ENCODE data around the gene SAMD13. TPM values are rescaled to one million over a fixed set of nuclear protein-coding genes. Genes with fewer than 3 reads are reported as not detected.

SAMD13 gene
- total RNA-seq, 1 experiment from 2014 or later, result 0.61 TPM

- no peak overlapping the region for H3K27ac ChIP-seq (ENCODE audit: insufficient read length, low read depth, low read length)
- H3K27me3 ChIP-seq (ENCODE audit: insufficient read depth, low read length), result no peaks in the 10 kb centered on the region
- Mint-ChIP-seq H3K9me3 (no peaks in the 10 kb centered on the region), H3K27ac (no peak overlapping the region), H3K4me3 (no peak overlapping the region), H3K27me3 (ENCODE audit: low read depth) (peaks cover 7% of the 10 kb centered on the region), H3K4me1 (no peaks in the 10 kb centered on the region), H3K36me3 (ENCODE audit: insufficient read depth in 1 of 3, low read depth in 3 of 3) (no peaks in the 10 kb centered on the region)
- H3K4me2 ChIP-seq (ENCODE audit: insufficient read depth, insufficient read length, low read length), result no peak overlapping the region
- H4K91ac ChIP-seq (ENCODE audit: insufficient read length, low read depth, low read length), result no peak overlapping the region
- DNase-seq, result no peak
- no peaks in the 10 kb centered on the region for H3K79me2 ChIP-seq (ENCODE audit: insufficient read depth, low read length)
- H3K14ac ChIP-seq (ENCODE audit: insufficient read depth, low read length), result no peak overlapping the region
- H3K23me2 ChIP-seq (ENCODE audit: insufficient read length, low read depth, low read length, poor library complexity, severe bottlenecking), result no peaks in the 10 kb centered on the region
- no peak overlapping the region for H2BK5ac ChIP-seq (ENCODE audit: insufficient read length, low read length)
- no peaks in the 10 kb centered on the region for H3K9me3 ChIP-seq (ENCODE audit: control insufficient read depth, low read depth, low read length)
- H4K20me1 ChIP-seq (ENCODE audit: control insufficient read depth, insufficient read depth, insufficient read length), result no peaks in the 10 kb centered on the region
- H3K4ac ChIP-seq (ENCODE audit: low read depth, low read length), result no peak overlapping the region
- no peak overlapping the region for H4K5ac ChIP-seq (ENCODE audit: insufficient read length, low read depth, low read length)
- no peak overlapping the region for H4K8ac ChIP-seq (replicated peaks; ENCODE audit: insufficient read length, low read depth, low read length)
- H3K4me1 ChIP-seq (ENCODE audit: insufficient read depth, low read length), result no peaks in the 10 kb centered on the region
- H2BK20ac ChIP-seq (ENCODE audit: low read depth, low read length, poor library complexity, severe bottlenecking), result no peak overlapping the region
- H2AK5ac ChIP-seq (ENCODE audit: insufficient read length, low read length), result no peak overlapping the region
- H3K23ac ChIP-seq (ENCODE audit: insufficient read length, low read depth, low read length), result no peak overlapping the region
- H2BK120ac ChIP-seq (ENCODE audit: low read depth, low read length, poor library complexity, severe bottlenecking), result no peak overlapping the region
- H2BK12ac ChIP-seq (ENCODE audit: insufficient read length, low read depth, low read length), result no peak overlapping the region
- no peak overlapping the region for H3T11ph ChIP-seq (ENCODE audit: low read length)
- H3K56ac ChIP-seq (ENCODE audit: insufficient read length, low read depth, low read length), result no peak overlapping the region
- H2BK15ac ChIP-seq (ENCODE audit: low read depth, low read length), result no peak overlapping the region
- H3K79me1 ChIP-seq (ENCODE audit: insufficient read depth, low read depth, low read length, poor library complexity, severe bottlenecking), result no peaks in the 10 kb centered on the region
- H2AFZ ChIP-seq (ENCODE audit: low read length), result no peak overlapping the region
- no CpG with 5 or more reads among the region's 7 CpGs for WGBS (ENCODE audit: extremely low coverage, insufficient read length, low lambda C conversion rate)
- H3K9ac ChIP-seq (ENCODE audit: extremely low read depth, insufficient read length, low read length), result no peak overlapping the region
- TF ChIP-seq CTCF (conservative IDR thresholded peaks at IDR 0.05), result no peak
- no peak overlapping the region for H3K18ac ChIP-seq (ENCODE audit: insufficient read length, low read depth, low read length)
Observed at GRCh38 chr1:84278905-84279304, 22.6 kb upstream of the SAMD13 start.
